PC-3 (cell line): ENCODE measurements around the gene BRPF1.

ENCODE experiments used
- CTCF ChIP-seq: fragments of 300-600 bp; sonication (generic); conservative IDR thresholded peaks from 2 replicates; pipeline ENCODE4 v1.5.1; 2017; ENCODE audit warnings: antibody characterized with exemption, low read depth, mild to moderate bottlenecking, low read length
- EZH2 ChIP-seq: fragments of 300-600 bp; sonication (generic); IDR thresholded peaks from one replicate; pipeline ENCODE4 v1.6.1; 2017; ENCODE audit warnings: antibody characterized with exemption, mild to moderate bottlenecking, low read length; ENCODE audit not compliant: unreplicated experiment
- EZH2phosphoT487 ChIP-seq: fragments of 300-600 bp; sonication (generic); IDR thresholded peaks from 2 replicates; pipeline ENCODE4 v1.6.1; 2018; ENCODE audit warnings: mild to moderate bottlenecking, antibody characterized with exemption, low read length, borderline replicate concordance

GRCh38 chr3:9686050-9686550 lies 45.4 kb upstream of the BRPF1 start:
- TF ChIP-seq CTCF (no peak), EZH2phosphoT487 (no peak), EZH2 (no peak)
